HG03520 (cell line): Measurements from ENCODE around the gene GP1BA.

Experiments
- ATAC-seq: cut with Tn5 transposase; IDR thresholded peaks from one replicate; pipeline ENCODE4 v1.9.1; 2021; ENCODE audit warnings: mild to moderate bottlenecking, moderate library complexity; ENCODE audit not compliant: unreplicated experiment

GP1BA gene

DNA sequence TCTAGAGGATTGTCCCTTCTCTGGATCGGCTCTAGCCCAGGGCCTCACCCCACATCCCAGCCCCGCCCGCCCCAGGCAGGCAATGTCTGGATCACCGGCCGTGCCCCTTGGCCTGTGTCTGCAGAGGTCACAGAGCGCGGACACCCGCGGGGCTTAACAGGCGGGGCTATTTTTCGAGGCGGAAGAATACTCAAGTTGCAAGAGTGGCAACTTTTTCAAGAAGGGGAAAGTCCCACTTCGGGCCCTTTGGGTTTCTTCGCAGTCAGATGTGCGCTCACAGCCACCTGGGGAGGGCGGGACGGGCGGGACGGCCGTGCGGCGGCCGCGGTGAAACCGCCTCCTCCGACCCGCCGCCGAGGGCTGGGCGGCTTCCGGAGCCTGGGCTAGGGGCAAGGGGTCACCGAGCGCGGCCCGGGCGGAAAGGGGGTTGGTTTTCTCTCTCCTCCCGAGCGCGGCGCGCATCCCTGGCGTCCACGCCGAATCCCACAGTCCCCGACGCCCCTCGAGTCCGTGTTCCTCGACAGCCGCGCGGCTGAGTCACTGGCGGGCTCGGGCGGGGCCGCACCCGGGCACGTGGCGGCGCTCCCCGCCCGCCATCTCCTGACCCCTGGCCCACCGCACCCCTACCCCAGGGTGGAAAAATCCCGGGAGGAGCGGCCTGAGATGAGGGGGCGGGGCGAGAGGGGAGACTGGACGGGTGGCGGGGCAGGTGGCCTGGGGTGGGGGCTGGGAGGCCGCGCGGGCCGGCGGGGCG lies 17.4 kb downstream of the GP1BA start:
- ATAC-seq = peak; percentile 32

DNA sequence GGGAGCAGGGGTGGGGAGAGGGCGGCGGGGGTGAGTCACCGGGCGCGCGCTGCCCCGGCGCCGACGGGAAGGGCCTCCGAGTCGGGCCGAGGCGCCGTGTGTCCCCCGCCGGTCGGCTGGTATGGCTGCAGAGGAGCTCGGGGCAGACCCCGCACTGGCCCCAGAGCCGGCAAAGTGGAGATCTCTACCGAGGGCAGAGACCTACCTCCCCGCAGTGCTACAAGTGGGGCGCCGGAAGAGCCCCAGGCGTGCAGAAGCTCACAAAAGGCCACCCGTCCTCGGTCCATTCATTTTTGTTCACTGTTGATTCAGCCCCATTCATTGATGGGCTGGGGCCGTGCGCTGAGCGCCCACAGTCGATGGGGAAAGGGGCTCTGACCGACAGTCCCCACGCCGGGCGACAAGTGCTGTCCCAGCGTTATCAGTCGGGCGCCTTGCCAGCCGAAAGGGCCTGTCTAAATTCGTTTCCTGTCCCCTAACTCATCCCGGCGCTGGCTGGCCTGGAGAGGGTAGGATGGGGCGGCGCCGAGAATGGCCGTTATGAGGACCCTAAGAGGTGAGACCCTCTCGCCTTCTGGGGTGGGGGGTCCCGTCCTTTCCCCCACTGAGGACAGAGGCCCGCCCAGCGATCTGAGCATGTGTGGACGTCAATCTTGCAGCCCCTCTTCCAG lies 18.1 kb downstream of the GP1BA start:
- no peak for ATAC-seq

DNA sequence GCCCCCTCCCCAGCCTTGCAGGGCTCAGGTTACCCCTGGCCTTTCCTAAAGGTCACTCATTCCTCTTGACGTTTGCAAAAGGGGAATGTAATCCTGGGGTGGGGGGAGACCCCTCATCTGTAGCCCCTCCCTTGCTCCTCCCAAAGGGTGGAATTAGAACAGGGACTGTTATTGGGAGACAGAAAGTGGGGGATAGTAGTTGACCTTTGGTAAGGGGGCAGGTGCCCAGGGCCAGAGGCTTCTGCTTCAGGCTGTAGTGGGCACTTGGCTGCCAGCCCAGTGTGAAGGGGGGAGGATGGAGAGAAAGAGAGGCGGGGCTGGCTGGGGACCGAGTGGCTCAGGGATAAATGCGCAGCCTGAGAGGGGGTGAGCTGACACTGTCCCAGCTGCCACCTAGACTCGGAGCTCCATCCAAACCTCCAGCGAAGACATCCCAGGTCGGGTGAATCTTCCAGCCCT lies 18.7 kb downstream of the GP1BA start, which contains the start of gene ENO3:
TSS of gene ENO3 (plus strand) at position 374 of the 459 bp plus-strand sequence. CDS start 711 bp downstream, outside the sequence.
- ATAC-seq = no peak

DNA sequence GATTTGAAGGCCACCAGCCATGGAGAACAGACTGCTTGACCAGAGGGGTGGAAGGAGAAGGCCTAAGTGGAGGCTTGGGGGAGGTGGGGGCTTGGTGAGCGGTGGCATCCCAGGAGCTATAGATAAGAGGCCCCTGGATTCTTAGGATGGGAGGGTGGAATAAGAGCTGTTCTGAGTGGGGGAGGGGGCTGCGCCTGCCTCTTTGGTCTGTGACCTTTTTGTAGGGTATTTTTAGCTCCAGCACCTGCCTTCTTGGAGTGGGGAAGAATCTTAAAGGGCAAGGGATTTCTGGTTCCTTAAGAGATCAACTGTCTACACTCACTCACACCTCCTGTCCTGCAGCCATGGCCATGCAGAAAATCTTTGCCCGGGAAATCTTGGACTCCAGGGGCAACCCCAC lies 19.4 kb downstream of the GP1BA start:
- no peak for ATAC-seq

DNA sequence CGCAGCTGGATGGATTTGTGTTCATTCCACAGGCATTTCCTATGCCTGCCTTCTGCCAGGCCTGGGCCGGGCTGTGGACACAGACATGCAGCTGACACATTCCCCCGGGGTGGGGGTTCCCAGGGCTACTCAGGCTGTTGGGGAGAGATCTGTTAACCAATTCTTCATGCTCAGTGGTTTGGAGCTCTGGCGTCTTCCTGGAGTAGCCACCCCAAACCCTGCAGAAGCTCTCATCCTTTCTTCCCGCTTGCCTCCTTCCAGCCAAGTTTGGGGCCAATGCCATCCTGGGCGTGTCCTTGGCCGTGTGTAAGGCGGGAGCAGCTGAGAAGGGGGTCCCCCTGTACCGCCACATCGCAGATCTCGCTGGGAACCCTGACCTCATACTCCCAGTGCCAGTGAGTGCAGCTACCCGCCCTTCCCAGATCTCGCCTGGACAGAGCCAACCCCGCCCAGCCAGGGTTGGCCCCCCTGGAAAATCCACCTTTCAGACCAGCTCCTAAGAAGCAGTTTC lies 21.4 kb downstream of the GP1BA start:
- no peak for ATAC-seq

DNA sequence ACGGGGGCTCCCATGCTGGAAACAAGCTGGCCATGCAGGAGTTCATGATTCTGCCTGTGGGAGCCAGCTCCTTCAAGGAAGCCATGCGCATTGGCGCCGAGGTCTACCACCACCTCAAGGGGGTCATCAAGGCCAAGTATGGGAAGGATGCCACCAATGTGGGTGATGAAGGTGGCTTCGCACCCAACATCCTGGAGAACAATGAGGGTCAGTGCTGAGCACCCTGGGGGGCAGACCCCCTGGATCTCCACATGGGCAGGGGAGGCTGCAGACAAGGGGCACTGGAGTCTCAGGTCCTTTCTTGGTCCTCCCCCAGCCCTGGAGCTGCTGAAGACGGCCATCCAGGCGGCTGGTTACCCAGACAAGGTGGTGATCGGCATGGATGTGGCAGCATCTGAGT lies 23.0 kb downstream of the GP1BA start:
- no peak for ATAC-seq

DNA sequence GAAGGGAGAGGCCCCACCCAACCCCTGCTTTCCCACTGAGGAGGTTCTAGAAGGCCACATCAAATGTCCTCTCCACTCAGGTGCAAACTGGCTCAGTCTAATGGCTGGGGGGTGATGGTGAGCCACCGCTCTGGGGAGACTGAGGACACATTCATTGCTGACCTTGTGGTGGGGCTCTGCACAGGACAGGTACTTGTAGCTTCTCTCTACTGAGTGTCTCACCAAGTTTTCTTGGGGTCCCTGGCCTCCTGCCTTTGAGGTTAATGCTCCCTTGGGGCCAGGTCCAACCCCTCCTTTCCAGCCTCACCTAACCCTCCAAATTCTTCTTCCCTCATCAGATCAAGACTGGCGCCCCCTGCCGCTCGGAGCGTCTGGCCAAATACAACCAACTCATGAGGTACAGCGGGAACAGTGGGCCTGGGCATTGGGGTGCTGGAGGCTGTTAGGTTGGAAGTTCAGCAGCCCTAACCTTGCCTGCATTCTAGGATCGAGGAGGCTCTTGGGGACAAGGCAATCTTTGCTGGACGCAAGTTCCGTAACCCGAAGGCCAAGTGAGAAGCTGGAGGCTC lies 24.5 kb downstream of the GP1BA start:
- no peak for ATAC-seq

DNA sequence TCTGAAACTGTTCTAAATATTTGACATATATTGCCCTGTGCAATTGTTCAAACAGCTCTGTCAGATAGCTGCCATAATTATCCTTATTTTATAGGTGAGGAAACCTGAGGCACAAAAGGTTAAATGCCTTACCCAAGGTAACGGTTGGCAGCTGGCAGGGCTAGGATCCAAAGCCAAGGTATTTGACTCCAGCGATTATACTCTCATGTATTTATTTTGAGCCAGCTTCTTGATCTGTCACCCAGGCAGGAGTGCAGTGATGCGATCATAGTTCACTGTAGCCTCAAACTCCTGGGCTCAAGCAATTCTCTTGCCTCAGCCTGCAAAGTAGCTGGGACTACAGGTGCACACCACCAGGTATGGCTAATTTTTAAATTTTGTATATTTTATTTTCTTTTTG lies 26.0 kb downstream of the GP1BA start:
- ATAC-seq = no peak

DNA sequence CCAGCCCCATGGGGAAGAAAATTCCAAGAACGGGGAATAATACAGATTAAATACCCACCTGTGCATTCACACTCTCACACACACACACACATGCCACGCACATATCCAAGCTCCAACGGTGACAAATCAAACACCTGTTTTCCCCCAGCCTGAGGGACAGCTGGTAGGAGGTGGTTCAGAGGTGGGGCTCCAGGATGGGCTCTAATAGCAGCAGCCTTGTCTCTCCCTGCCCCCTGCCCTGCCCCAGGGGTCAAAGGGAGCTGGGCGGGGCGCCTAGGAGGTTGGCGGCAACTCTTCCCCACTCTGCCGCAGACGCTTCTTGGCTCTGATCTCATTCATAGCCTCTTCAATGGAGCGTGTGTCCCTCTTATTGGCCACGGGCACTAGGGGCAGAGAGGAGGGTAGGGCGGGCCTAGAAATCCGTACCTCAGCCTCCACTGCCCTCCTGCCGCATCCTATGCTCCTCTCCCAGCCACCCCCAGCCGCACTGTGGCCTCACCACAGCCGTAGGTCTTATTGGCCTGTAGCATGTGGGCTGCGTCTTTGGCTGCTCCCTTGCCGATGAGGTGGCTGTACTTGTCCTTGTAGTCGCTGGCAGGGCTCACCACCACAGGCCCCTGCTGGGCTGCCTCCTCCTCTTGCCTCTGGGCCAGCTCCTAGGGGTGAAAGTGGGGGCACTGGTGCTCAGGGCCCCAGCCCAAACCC lies 27.3 kb downstream of the GP1BA start:
- ATAC-seq = no peak

DNA sequence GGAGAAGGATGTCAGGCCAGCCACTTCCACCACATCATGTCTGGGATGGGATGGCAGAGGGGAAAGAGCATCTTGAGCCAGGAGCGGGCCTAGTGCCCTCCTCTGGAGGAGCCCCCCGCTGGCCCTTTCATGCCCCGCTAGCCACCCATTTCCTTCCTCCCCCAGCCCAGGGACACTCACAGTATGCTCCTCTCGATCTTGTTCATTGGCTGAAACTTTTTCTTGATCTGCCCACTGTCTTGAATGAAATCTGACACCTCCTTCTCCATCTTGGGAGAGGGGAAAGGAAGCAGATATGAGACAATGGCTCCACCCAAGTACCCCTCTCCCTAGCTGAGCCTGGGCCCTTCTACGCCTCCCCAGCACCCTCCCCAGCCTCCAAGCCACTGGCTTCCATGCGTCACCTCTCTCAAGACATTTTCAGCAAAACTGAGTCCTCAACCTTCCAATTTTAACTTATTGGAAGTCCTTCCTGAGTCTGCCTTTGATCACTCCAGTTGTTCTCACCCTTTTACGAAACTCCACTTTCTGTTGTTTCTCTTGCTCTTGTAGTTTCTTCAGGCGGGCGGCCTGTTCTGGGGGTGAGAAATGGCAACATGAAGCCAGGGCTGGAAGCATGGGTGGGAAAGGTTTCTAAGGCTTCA lies 28.3 kb downstream of the GP1BA start:
- ATAC-seq = no peak

DNA sequence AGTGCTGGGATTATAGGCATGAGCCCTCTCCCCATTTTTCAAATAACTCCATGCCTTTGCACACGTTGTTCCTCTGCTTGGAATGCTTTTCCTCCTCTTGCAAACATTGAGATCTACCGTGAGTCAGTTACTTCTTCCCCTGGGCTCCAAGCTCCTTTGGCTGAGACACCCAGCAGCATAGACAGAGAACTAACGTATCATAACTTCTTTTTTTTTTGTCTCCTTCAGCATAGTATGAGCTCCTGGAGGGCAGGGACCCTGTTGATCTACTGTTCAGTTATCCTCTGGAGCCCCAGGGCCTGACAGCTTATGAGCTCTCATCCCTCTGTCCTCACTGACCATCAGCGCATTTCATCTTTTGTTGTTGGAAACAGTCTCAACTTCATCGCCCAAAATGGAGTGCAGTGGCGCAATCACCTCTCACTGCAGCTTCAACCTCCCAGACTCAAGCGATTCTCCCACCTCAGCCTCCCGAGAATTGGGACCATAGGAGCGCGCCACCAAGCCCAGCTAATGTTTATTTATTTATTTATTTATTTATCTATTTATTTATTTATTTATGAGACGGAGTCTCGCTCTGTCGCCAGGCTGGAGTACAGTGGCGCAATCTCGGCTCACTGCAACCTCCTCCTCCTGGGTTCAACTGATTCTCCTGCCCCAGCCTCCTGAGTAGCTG lies 33.4 kb downstream of the GP1BA start:
- ATAC-seq = no peak

DNA sequence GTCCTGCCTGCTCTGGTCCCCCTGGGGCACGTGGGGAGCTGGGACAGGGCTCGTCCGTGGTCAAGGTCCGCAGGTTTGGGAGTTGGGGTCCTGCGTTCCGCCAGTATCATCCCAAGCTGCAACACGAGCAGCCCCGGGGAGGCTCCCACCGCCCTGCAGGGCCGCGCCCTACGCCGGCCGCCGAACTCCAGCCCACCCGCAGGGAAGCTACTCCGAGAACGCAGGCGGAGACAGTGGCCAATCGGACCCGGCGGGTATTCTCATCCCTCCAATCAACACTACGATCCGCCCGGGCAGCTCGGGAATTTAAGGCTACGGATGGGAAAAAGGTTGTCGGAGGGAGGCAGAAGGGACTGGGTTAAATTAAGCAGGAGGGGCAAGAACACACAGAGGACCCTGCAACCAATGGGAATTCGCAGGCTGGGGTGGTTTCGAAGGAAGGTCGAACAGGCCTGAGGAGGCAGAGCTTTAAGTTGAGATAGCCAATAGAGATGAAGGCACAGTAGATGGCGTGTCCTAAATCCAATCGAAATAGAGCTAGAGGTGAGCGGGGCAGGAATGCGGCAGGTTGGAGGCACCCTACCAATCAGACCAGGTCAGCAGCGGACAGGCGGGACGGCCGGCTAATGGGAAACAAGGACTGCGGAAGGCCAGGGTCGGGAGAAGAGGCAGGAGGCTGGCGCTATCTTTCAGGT lies 34.9 kb downstream of the GP1BA start:
- ATAC-seq = peak; percentile 71

DNA sequence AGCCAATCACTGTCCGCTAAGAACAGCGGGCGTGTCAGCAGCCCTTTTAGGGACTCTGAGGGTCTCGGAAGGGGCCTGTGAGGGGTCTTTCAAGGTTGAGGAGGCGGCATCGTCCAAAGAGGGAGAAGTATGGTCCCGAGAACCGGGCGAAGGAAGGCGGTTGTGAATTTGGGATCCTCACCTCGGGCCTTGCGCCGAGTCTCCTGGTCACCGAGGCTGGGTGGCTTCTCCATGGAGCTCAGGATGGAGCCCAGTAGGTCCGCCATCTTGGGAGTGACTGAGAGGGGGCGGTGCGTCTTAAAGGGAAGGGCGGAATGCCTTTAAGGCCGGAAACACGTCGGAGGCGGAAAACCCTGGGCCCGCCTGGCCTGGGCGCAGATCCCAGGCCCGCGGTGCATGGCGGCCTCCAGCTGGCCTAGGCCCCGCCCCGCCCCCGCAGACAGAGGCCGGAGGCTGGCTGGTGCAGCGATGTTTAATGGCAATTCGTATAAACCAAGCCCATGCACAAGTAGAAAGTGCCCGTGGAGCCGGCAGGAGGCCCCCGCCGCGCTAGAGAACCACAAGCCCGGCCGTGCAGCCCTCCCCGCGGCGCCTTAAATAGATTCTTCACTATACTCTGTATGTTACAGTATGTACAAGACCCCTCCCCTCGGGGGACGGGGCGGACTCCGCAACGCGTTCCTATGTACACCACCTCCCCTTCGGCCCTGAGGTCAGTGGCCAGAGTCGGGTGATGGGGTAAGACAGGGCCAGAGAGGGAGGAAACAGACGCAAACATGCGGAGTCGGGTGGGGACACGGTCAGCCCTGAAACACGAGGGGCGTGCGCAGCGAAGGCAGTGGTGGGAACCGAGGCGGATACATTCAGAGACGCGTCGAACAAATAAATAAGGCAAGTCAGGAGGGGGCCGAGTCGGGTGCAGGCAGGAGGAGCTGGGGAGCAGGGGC lies 35.7 kb downstream of the GP1BA start, which contains the start of gene SPAG7:
TSS of gene SPAG7 (minus strand) at position 279 of the 947 bp plus-strand sequence. CDS start at position 266, 13 bp downstream.
- peak; percentile 45 for ATAC-seq

DNA sequence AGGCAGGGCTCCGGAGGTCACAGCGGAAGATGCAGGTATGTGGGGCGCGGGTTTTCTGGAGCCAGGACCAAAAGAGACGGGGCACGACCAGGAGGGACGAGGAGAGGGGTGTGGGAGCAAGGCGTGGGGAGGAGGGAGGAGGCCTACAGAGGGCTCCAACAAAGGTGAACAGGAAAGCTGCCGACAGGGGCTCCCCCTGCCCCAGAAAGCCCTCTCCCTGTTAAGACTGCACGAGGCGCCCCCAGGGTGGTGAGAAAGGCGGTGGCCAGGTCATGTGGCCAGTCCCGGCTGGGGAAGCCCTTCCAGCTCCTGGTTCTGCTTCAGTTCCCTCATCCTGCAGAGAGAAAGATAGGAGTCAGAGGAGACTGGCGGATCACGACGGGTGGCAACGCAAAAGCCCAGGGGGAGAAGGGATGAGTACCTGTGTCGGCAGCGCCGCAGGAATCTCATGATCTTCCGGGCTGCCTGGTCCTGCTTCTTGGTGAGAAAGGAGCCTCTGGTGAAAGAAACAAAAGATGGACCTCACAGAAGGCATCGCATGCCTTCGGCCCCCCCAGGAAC lies 36.5 kb downstream of the GP1BA start:
- ATAC-seq = no peak

DNA sequence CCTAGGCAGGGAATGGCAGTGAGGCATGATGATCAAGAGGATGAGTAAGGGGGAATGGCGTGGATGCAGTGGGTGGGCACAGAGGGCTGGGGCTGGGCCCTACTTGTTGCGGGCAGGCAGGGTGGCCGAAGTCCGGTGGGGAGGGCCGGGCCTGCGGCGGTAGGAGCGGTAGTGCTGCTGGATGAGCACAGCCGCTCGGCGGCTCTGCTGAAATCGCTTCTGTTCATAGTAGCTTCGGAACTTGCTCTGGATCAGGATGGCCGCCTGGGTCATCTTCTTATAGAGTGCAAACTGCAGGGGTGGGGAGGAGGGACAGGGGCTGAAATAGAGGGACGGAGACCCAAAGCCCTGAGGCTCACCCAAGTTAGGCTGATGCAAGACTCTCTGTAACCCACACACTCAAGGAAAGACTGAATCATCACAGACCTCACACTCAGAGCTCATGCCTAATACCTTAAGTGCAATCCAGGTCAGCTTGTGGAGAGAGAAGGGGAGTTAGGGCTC lies 37.0 kb downstream of the GP1BA start:
- ATAC-seq = no peak

DNA sequence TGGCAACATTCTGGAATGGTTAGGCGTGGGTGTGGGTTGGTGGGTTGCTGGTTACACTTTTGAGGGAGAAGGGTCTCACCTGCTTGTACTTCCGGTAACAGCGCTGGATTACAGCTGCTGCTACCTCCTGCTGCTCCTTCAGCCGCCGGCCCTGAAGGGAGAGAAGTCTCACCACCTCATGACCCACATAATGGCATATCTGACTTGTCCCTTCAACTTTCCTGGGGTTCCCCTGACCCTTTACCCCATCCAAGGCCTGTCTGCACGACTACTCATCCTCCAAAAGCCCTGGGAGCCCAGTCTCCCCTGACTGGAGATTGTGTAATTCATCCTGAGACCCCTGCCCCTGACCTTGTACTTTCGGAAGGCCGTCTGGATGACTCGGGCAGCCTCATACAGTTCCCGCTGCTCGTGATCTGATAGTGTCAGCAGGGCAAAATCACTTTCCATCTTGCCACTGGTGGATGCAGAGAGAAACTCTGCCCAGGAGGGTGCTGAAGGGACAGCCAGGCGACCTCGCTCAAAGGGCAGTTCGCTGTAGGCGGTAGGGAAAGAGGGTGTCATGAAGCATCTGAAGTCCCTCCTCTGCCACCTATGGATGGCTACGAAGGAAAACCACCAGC lies 37.6 kb downstream of the GP1BA start:
- no peak for ATAC-seq

DNA sequence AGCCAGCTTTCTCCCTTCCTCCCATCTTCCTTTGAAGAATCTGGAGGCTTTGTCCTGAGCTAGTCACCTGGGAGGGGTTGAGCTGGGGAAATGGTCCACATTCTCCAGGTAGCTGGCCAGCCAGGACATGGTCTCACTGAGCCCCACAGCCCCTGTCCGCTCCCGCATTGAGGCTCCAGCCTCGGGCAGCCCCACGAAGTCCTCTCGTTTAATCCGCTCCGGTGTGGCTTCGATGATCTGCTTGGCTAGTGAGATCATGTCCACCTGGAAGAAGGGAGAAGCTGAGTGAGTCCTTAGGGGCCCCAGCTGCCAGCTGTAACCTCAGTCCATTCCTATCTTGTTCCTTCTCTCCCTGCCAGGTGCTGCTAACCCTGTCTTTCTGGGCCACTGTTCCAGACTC lies 38.2 kb downstream of the GP1BA start:
- ATAC-seq = no peak
